Measurements from ENCODE around the gene TUBB6. TPM values are rescaled to one million over a fixed set of nuclear protein-coding genes. Genes with fewer than 3 reads are reported as not detected.

TUBB6 gene
- total RNA-seq, 1 experiment from 2014 or later: 149 TPM

GRCh38 chr18:12274793-12275192 is 33.2 kb upstream of the TUBB6 start:
- POLR2A ChIA-PET: no interaction called here
- TF ChIP-seq CTCF (IDR thresholded peaks at IDR 0.05; ENCODE audit: insufficient read depth in 1 of 2, low read depth in 1 of 2, low read length in 1 of 2, severe bottlenecking in 1 of 2, unreplicated experiment in 1 of 2): no peak
- H3K36me3 ChIP-seq (ENCODE audit: control insufficient read depth, insufficient read depth, low read length): no peaks in the 10 kb centered on the region
- no peaks in the 10 kb centered on the region for H3K9me3 ChIP-seq
- Mint-ChIP-seq H3K27me3 (ENCODE audit: insufficient read depth, unreplicated experiment) (no peaks in the 10 kb centered on the region), H3K27ac (ENCODE audit: unreplicated experiment) (no peak overlapping the region), H3K9me3 (ENCODE audit: unreplicated experiment) (no peaks in the 10 kb centered on the region), H3K4me3 (ENCODE audit: unreplicated experiment) (no peak overlapping the region), H3K36me3 (ENCODE audit: insufficient read depth, unreplicated experiment) (no peaks in the 10 kb centered on the region), H3K4me1 (ENCODE audit: low read depth, unreplicated experiment) (peaks cover 8% of the 10 kb centered on the region)
- no peak overlapping the region for H3K4me3 ChIP-seq (ENCODE audit: low read depth, low read length)
- intact Hi-C loops (cut with micrococcal nuclease; ENCODE audit: unreplicated experiment): no loop called here
- H3K4me1 ChIP-seq: peaks cover 19% of the 10 kb centered on the region
- no peak for DNase-seq
- CTCF ChIA-PET: no interaction called here
- no TSS peak for BruUV-seq (replicated peaks)
- H3K27me3 ChIP-seq (replicated peaks; ENCODE audit: control insufficient read depth, insufficient read depth, low read length): no peaks in the 10 kb centered on the region

- Mint-ChIP-seq H3K9me3 (ENCODE audit: unreplicated experiment) (no peaks in the 10 kb centered on the region), H3K27me3 (ENCODE audit: insufficient read depth, unreplicated experiment) (no peaks in the 10 kb centered on the region), H3K4me1 (ENCODE audit: low read depth, unreplicated experiment) (peaks cover 10% of the 10 kb centered on the region), H3K36me3 (ENCODE audit: insufficient read depth, unreplicated experiment) (no peaks in the 10 kb centered on the region), H3K27ac (ENCODE audit: unreplicated experiment) (no peak overlapping the region), H3K4me3 (ENCODE audit: unreplicated experiment) (no peak overlapping the region)
- no TSS peak for BruUV-seq (replicated peaks)
- intact Hi-C loops (cut with micrococcal nuclease; ENCODE audit: unreplicated experiment): no loop called here
- POLR2A ChIA-PET: no interaction called here
- Histone ChIP-seq H3K36me3 (ENCODE audit: control insufficient read depth, insufficient read depth, low read length) (no peaks in the 10 kb centered on the region), H3K9me3 (no peaks in the 10 kb centered on the region), H3K4me3 (ENCODE audit: low read depth, low read length) (no peak overlapping the region), H3K4me1 (peaks cover 25% of the 10 kb centered on the region), H3K27me3 (replicated peaks; ENCODE audit: control insufficient read depth, insufficient read depth, low read length) (no peaks in the 10 kb centered on the region)
- DNase-seq: no peak
- TF ChIP-seq CTCF (IDR thresholded peaks at IDR 0.05; ENCODE audit: insufficient read depth in 1 of 2, low read depth in 1 of 2, low read length in 1 of 2, severe bottlenecking in 1 of 2, unreplicated experiment in 1 of 2): no peak
- CTCF ChIA-PET: no interaction called here
Observed at GRCh38 chr18:12276736-12277554, 31.1 kb upstream of the TUBB6 start.

GRCh38 chr18:12278215-12278671 is 29.8 kb upstream of the TUBB6 start:
- DNase-seq: peak in 1 of 2 experiments; percentile 60
- BruUV-seq (replicated peaks): no TSS peak
- Histone ChIP-seq H3K27me3 (replicated peaks; ENCODE audit: control insufficient read depth, insufficient read depth, low read length) (no peaks in the 10 kb centered on the region), H3K4me1 (peaks cover 32% of the 10 kb centered on the region), H3K36me3 (ENCODE audit: control insufficient read depth, insufficient read depth, low read length) (no peaks in the 10 kb centered on the region), H3K9me3 (no peaks in the 10 kb centered on the region), H3K4me3 (ENCODE audit: low read depth, low read length) (no peak overlapping the region)
- H3K27me3 Mint-ChIP-seq (ENCODE audit: insufficient read depth, unreplicated experiment): no peaks in the 10 kb centered on the region
- H3K9me3 Mint-ChIP-seq (ENCODE audit: unreplicated experiment): no peaks in the 10 kb centered on the region
- no peaks in the 10 kb centered on the region for H3K36me3 Mint-ChIP-seq (ENCODE audit: insufficient read depth, unreplicated experiment)
- POLR2A ChIA-PET: interaction anchor here (0.5 to 2.5 kb wide), 5 partner anchors 9 to 99 kb away, joined by 3 to 28 read pairs (median 8); partner anchors contain the start of gene AFG3L2
- H3K4me3 Mint-ChIP-seq (ENCODE audit: unreplicated experiment): peak overlapping the region; percentile 60
- peak in 1 of 2 experiments; percentile 44 for TF ChIP-seq CTCF (IDR thresholded peaks at IDR 0.05; ENCODE audit: insufficient read depth in 1 of 2, low read depth in 1 of 2, low read length in 1 of 2, severe bottlenecking in 1 of 2, unreplicated experiment in 1 of 2)
- intact Hi-C loops (cut with micrococcal nuclease; ENCODE audit: unreplicated experiment): loop anchor here (1.0 to 2.0 kb wide), 2 partner anchors 31 to 59 kb away; partner anchors contain the start of gene TUBB6
- peak overlapping the region; percentile 95 for H3K27ac Mint-ChIP-seq (ENCODE audit: unreplicated experiment)
- H3K4me1 Mint-ChIP-seq (ENCODE audit: low read depth, unreplicated experiment): peaks cover 10% of the 10 kb centered on the region
- CTCF ChIA-PET: interaction anchor here (1.3 to 2.3 kb wide), 7 partner anchors 10 to 99 kb away, joined by 3 to 17 read pairs (median 7); partner anchors contain the start of gene AFG3L2
